GM19240 (cell line): ENCODE results near the gene ADGRD1.

Experiments used
- DNase-seq: peaks from one replicate; pipeline ENCODE4 v3.0.0; 2011; ENCODE audit warnings: low spot score; ENCODE audit not compliant: insufficient read length

The ADGRD1 gene

DNA sequence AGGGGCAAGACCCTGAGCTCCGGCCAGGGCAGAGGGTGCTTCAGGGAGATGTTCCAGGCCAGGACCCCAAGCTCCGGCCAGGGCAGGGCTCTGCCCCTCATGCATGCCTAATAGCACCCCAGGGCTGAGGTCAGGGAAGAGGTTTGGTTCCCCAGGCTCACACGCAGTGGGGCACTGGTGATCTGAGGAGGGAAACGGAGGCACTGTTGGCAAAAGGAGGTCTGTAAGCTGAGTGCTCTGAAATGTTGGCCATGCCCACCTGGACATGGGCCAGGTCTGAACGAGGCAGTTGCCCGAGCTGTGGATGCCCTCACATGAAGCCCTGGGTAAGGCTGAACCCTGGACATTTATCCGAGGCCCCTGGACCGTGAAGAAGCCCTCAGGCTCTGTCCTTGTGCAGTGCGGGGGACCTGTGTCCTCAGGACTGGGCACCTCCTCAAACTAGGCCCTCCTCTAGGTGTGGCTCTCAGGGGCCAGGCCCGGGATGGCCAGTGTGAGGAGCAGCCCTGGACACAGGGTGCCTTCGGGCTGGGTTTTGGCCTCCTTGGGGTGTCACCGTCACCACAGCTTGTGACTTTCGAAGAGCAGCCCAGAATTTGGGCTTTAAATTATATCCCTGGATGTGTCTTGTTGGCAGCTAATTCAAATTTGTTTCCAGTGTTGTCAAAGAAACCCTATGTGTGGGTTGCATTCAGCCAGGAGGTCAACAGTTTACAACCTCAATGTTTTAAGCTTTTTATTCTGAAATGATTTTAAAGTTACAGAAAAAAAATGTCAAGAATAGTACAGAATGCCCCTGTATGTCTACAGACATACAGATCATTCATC is 66.8 kb downstream of the ADGRD1 start:
- no peak for DNase-seq

DNA sequence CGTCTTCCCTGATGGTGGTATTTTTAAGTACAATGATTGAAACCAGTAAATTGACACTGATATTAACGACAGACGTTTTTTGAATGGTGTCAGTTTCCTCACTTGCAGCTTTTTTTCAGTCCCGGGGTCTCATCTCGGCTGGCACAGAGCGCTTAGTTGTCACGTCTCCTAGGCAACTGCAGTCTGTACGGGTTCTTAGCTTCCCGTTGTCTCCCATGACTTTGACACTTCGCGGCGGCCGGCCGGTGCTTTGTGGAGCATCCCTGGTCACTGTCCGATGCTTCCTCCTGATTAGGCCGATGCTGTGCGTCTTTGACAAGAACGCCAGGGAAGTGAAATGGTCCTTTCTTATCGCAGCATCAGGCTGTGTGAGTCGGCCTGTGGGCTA is 67.4 kb downstream of the ADGRD1 start:
- no peak for DNase-seq

DNA sequence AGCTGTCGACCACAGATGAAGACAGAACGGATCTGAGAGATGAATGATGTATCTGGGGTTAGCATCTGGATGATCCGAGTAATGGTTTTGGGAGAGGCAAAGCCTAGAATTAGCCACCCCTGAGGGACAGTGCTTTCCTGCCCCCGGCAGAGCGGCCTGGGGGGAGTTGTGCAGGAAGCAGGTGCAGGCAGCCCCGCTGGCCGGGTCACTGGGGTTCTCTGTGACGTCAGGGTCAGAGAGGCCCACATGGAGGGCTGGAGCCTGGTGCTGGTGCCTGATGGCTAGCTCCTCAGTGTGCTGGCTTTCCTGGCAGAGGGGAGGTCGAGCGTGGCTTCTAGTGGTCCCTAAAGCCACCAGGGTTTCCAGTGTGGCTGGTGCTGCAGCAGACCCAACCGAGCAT is 70.3 kb downstream of the ADGRD1 start:
- DNase-seq, result no peak

DNA sequence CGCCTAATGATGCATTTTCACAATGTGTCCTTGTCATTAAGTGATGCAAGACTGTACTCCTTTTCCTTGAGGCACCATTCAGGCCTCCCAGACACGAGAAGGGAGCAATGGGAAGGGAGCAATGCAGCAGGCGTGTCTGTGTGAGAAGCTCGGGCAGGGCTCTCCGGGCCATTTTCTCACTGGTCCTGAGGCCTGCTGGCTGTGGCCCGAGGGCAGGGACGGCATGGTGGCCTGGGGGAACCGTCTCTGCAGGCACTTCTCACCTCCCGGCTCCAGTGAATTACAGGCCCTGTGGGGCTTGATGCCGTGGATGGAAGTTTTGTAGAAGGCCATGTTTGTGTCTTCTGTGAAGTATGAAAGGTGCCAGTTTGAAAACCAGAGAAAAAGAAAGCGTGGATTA is 71.0 kb downstream of the ADGRD1 start:
- no peak for DNase-seq

DNA sequence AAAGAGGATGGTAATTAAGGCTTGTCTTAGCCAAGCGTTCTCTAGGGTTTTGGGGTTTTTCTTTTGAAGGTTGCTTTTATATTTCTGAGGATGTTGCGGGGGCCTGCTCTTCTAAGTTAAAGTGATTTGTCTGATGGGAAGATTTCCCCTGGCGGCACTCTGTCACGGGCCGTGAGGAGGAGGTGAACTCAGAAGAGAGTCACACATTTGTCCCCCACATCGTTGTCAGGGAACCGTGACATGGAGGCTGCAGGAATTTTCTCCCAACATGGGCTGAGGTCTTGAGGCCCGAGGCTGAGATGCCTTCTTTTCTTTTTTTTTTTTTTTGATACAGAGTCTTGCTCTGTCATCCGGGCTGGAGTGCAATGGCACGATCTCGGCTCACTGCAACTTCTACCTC is 71.5 kb downstream of the ADGRD1 start:
- no peak for DNase-seq

DNA sequence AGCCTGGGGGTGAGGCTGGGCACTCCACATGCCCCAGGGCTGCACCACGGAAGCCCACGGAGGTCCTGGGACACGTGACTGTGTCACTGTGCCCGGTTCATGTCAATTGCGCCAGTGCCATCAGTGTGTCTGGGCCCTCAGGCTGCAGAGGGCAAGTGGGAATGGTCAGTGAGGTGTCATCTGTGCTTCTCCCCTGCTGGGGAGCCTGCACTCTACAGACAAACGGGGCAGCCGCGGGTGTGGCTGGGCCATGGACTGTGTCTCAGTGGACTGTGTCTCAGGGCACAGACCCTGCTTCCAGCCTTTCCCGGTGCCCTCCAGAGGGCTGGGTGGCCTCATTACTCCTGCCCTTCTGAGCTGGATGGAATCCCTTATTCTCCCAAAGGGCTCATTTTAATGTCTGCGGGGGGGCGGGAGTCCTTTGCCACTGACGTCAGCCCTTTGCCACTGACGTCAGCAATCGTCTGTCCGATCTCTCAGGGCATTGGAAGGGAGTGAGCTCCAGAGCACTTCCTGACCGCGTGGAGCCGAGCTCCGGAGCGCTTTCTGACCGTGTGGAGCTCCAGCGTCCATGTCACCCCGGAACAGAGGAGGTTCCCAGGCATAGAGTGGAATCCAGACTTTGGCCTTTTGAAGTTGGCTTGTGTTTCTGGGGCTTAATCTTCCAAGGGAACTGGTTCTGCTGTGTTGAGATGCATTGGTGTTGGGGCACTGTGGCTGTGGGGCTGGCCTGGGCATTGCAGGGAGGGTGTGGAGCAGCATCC is 72.4 kb downstream of the ADGRD1 start:
- DNase-seq, result no peak

DNA sequence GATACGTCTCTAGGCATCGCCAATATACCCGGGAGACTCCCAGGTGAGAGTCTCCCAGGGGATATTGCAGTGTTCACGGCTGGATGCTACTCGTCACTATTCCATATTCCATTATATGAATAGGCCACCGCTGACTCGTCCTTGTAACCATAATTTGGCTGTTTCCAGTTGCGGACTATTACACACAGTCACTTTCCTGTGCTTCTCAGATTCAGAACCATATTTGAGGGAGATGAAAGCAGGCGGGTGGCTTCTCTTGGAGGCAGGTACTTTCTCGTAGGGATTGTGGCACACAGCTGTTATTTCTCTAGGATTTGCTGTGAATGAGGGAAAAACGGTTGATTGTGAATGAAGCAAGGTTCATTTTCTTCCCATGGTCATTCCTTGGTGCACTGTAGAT is 73.0 kb downstream of the ADGRD1 start:
- no peak for DNase-seq

DNA sequence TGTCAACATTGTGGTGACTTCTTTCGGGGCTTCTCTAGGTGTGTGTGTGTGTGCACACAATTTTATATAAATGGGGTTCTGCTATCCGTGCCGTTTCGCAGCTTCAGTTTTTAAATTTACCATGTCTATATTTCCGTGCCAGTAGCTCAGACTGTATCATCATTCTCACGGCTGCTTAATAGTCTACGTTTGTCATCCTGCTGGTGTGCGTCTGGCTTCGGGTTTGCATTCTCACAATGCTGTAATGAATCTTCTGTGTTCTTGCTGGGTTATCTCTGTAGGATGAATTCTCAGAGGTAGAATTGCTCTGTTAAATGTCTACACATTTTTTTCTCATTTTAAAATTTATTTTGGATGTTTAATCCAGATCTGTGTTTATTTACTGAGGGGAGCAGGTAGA is 73.6 kb downstream of the ADGRD1 start:
- DNase-seq, result no peak

DNA sequence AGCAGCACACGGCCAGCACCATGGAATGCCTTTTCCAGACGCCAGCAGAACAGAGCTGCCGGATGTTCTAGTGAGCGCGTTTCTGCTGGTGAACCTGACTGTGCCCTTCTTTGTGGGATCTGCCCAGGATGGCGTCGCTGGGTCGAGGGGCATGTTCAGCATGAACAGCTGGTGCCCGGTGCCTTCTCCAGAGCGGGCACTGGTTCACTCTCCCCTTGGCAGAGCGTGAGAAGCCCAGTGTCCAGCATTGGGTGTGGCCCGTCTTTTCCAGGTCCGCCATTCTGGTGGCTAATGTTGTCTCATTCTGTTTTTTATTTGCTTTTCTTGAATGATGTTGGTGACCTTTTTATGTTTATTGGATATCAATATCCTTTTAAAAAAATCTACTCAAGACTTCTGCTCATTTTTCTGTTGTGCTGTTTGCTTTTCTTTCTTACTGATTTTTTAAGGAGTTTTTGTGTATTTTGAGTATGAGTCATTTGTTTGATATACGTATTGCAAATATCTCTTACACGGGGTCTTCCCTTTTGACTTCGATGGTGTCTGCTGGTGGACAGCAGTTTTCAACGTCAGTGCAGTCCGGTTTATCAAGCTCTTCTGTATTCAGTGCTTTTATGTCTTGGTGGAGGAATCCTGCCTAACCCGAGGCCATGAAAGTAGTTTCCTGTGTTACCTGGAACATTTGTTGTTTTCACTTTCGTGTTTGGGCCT is 74.3 kb downstream of the ADGRD1 start:
- no peak for DNase-seq

DNA sequence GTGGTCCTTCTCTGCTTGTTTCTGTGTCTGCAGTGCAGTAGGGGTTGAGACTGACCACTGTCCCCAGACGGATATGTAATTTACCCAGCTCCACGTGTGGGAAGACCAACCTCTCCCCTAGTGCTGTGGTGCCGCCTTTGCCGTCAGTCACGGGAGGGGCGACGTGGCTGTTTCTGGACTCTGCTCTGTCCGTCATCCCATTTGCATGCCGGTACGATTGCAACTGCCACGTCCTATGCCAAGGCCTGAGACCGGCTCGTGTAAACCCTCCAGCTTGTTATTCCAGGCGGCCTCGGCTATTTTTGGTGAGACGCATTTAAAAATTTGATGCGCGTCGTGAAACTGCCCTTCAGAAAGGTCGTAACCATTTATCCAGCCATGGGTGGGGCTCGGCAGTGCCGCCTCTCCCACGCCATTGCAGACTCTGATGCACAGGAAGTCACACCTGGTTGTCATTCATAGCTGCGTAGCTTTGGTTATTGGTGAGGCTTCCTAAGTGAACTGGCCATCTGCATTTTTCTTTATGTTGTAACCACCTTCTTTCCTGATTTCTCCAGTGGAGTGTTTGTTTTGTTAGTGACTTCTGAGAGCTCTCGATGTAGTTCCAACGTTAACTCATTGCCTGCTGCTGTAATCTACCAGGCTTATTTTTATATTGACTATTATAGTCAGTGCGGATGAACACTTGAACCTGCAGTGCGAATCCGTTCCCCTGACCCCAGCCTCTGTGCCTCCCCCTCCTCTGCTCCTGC is 75.1 kb downstream of the ADGRD1 start:
- DNase-seq, result no peak

DNA sequence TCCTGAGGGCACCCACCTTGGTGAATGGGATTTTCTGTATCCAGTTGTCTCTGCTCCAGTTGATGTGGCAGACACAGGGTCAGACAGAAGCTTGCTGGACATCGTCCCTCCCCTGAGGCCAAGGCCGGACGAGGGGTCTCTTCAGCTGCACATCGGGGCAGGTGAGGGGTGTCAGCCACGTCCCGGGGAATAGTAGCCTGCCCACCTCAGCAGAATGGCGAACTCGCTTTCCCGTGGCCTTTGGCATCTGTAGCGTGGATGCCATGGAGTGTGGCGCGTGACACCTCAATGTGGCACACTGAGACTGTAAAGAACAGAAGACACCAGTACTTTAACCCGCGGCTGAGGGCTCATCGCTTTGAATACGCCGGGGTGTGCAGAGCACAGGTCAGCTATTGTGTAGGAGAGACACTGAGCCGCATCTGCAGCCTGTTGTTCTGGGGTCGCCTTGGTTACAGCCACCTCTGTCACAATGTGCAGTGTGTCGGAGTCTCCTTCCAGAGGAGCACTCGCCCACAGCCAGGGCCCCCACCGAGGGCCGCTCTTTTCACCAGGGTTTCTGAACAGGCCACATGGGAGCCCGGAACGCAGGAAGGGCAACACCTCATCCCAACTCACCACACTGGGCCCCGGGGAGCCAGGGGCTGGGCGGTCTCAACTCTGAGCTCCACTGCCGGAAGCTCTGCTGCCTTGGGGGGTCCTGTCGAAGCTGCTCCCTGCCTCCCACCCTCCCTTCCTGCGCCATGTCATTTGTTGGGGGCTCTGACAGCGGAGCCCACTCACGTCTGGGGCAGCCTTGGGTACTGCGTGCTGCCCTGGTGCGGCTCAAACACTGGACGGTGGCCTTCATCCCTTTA is 77.0 kb downstream of the ADGRD1 start:
- DNase-seq, result no peak

DNA sequence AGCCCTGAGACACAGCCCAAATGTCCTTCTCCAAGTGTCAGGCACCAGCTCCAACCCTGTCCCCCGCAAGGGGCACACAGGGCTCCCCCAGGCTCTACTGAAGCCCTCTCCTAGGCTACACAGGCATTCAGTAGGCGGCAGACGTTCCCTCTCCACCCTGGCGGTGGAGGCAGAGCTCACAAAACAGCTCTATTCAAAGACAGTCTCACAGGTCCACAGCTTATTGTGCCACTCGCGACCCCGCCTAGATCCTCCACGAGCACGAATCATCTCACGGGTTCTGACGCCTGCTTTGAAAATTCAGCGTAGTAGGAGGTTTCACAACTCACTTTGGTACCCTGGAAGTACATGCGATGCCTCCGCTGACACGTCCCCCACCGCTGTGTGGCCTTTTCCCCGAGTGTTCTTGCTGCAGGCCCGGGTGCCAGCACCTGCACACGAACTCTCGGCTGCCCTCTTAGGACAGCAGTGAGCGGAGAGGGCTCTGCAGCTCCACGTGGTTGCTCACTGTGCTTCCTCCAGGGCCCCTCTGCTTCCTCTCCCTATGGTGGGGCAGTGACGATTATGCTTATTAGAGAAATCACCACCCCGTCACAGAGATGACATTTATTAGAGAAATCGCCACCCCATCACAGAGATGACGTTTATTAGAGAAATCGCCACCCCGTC is 78.5 kb downstream of the ADGRD1 start:
- no peak for DNase-seq

DNA sequence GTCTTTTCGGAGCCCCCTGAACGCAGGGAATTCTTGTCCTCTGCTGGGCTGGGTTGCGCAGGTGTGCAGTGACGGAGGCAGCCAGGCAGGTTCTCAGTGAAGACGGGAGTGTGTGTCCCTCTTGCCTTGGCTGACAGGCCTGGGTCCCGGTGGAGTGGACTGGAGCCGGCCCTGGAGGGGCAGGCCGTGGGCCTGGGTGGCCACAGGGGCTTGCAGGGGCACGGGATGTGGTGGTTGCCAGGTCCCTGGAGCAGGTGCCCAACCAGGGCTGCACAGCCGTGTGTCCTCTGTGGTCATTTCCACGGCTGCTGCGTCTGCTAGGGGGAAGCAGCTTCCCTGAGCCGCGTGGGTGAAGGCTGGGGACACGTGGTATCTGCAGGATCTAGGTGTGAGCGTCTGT is 79.8 kb downstream of the ADGRD1 start:
- no peak for DNase-seq

DNA sequence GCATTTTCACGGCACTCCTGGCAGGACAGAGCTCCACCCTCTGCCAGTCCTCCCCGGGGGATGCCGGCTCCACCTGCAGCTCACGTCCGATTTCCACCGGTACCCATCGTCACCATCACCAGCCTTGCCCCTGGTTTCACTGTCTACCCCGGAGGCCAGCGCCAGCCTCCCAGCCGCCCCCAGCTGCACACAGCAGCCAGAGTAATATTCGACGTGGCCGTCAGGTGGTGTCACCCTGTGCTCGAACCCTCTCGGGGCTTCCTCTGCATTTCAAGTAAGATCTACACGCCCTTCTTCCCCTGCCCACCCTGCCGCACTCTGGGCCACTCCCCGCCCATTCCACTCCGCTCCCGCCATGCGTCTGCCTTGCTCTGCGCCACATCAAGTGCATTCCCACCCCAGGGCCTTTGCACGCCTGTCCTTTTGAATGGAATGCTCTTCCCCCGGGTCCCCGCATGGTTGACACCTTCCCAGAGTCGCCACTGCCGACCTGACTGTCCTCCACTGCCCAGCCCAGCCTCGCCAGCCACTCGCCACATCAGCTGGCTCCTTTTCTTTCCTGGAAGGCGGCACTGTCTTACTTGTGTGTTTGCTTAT is 80.3 kb downstream of the ADGRD1 start:
- no peak for DNase-seq

DNA sequence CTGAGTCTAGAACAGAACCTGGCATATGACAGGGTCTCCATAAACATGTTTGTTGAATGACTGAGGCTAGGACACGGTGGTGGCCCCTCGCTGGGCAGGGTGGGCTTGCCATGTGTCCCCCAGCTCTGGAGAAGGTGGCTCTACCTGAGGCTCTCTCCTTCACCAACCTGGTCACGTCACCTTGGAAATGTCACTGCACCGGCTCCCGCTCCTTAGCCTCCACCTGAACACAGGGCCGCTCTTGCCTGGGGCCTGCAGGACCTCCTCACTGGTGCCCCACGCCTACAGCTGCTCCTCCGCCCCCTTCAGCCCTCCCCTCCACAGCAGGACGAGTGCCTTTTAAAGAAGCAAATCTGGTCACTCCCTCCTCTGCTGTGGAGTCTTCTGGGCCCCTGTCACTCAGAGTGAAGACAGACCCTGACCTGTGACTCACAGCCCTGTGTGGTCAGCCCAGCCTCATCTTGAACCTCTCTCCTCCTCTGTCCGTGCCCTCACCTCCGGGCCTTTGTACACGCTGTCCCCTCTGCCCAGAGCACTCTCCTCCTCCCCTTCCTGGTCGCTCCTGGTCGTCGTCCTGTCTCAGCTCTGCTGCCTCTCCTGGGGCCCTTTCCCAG is 81.0 kb downstream of the ADGRD1 start:
- no peak for DNase-seq

DNA sequence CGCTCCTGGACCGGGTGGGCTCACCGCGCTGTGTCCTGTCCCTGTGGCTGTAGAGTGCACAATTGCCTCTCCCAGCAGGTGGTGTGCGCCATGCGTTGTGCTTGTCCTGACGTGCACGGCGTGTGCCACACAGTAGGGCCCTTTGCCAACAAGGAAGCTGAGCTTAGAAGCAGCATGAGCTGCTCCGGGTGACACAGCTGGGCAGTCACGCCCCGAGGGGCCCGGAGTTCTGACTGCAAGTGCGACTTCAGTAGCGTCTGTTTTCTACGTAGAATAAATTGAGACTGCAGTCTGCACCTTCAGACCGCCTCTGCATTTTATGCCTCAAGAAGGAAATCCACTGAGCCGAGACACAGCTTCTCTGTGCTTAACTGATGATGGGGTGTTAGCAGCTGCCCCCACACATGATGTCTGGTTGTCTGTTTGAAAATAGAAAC is 81.6 kb downstream of the ADGRD1 start:
- DNase-seq, result no peak

DNA sequence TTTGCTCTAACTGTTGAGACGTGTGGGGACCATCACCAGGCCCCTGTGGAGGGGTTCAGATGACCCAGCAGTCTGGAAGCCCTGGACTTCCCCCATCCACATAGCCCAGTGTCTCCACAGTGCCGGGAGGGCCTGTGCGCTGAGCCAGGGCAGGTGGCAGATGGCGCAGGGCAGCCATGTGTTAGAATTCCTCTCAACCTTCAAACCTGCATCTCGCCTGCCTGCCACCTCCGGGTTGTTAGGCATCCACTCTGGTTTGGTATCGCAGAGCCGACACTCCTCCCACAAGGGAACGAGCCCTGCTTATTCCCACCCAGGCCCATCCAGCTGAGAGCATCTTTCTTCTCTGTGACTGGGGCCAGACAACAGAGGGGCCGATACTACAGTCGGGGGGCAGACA is 84.5 kb downstream of the ADGRD1 start:
- DNase-seq, result no peak

DNA sequence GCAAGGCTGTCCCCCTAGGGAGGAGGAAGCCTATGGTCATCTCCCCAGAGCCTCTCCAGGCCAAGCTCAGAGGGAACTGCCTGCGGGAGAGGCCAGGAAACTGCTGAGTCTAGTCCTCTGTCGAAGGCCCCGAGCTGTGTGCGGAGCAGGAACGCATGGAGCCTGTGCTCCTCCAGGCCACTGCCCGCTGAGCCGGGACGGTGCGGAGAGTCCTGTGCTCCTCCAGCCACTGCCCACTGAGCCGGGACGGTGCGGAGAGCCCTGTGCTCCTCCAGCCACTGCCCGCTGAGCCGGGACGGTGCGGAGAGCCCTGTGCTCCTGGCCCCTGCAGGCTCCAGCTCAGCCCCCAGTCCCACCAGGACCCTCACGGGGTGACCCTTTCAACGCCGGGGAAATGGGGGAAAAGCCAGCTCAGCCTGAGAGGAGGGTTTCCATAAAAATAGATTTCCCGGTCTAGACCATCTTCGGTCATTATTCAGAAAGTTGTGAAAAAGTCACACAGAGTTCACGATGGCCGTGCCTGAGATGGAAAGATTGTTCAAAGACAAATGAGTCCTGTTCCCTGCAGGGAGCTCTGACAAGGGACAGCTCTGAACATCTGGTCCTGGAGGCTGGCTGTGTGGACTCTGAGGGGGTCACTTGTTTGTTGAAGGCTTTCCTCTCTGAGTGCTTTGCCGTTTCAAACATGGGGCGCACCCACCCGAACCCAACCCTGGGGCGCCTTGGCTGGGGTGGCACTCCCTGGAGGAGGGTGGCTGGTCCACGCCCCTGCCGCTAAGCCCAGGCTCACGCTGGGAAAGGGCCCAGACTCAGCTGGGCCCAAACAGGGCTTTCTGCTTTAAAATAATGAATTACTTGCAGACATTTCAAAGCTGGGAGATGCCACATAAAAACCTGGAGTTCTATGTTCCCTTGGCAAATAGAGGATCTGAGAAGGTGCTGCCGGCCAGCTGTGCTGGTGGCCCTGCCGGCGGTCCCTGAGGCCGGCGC is 85.5 kb downstream of the ADGRD1 start:
- no peak for DNase-seq
